Hematopoietic multipotent progenitor cell treated with erythropoietin and hydrocortisone succinate and interleukin-3 and kit ligand, for 6 days (in vitro differentiated cells): ENCODE measurements around the gene CAP1.
"Not testable (repeated sequence)": the region's sequence is repeated elsewhere in the genome, so short reads cannot be mapped to it uniquely, and the experiment has no call there.

ENCODE experiments used
- DNase-seq: peaks from one replicate; pipeline ENCODE4 v3.0.0-alpha.2; 2015

CAP1 gene

GRCh38 chr1:40040511-40041465 is at the start of gene CAP1:
Gene CAP1 (plus strand): TSS chr1:40040729. CDS start chr1:40059347, 18,618 bp downstream.
- peak; percentile 99 for DNase-seq

GRCh38 chr1:39992234-39992633 is 48.3 kb upstream of the CAP1 start:
- DNase-seq = no peak

GRCh38 chr1:39992888-39993287 is 47.6 kb upstream of the CAP1 start:
- no peak for DNase-seq

GRCh38 chr1:39995973-39996393 is 44.5 kb upstream of the CAP1 start:
- DNase-seq = no peak

GRCh38 chr1:39996396-39997004 is 44.0 kb upstream of the CAP1 start:
- DNase-seq = no peak

GRCh38 chr1:40001456-40001855 is 39.1 kb upstream of the CAP1 start:
- DNase-seq = no peak

GRCh38 chr1:40003156-40004093 is 37.1 kb upstream of the CAP1 start:
- no peak for DNase-seq

GRCh38 chr1:40004857-40005256 is 35.7 kb upstream of the CAP1 start:
- DNase-seq = no peak

GRCh38 chr1:40007481-40008034 is 33.0 kb upstream of the CAP1 start:
- not testable (repeated sequence) for DNase-seq

GRCh38 chr1:40011198-40011597 is 29.3 kb upstream of the CAP1 start:
- no peak for DNase-seq

GRCh38 chr1:40014253-40014706 is 26.2 kb upstream of the CAP1 start:
- DNase-seq = peak; percentile 68

- no peak for DNase-seq
These were observed 25.5 kb upstream of the CAP1 start for GRCh38 chr1:40014812-40015594.

- DNase-seq = no peak
These were observed 22.5 kb upstream of the CAP1 start for GRCh38 chr1:40017951-40018575.

GRCh38 chr1:40020447-40021085 is 20.0 kb upstream of the CAP1 start:
- no peak for DNase-seq

- DNase-seq = no peak
These were observed 17.1 kb upstream of the CAP1 start for GRCh38 chr1:40023379-40023944.

- no peak for DNase-seq
These were observed 15.9 kb upstream of the CAP1 start for GRCh38 chr1:40024671-40025070.

- DNase-seq = no peak
These were observed 12.9 kb upstream of the CAP1 start for GRCh38 chr1:40027647-40028046.

GRCh38 chr1:40029608-40030007 is 10.9 kb upstream of the CAP1 start:
- peak; percentile 42 for DNase-seq

GRCh38 chr1:40030528-40031135 is 9.9 kb upstream of the CAP1 start:
- DNase-seq = no peak
